ENCODE measurements around the gene ABCA2. TPM values are rescaled to one million over a fixed set of nuclear protein-coding genes. Genes with fewer than 3 reads are reported as not detected.

ABCA2 gene
- total RNA-seq, 1 donor from 2014 or later, result 2.7 TPM

DNA sequence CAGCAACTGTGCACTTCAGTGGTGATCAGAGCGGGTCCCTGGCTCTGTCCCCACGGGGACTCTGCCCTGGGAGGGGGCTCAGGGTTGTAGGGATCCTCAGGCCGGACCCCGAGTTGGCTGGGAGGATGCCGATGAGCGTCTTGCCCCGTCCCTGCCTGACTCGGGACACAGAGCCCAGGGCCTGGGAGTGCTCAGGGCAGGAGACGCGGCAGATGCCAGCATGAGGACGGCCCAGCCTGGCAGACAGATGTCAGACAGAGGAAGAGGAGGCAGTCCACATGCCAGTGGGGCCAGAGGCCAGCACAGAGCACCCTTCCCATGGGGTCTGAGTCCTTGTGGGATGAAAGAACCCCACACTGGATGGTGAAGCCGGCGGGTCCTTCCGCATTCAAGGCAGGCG lies 64.7 kb downstream of the ABCA2 start:
- H3K4me2 ChIP-seq, result no peak overlapping the region
- no peak for TF ChIP-seq EZH2phosphoT487 (IDR thresholded peaks at IDR 0.05)
- TF ChIP-seq, protein P1, sequence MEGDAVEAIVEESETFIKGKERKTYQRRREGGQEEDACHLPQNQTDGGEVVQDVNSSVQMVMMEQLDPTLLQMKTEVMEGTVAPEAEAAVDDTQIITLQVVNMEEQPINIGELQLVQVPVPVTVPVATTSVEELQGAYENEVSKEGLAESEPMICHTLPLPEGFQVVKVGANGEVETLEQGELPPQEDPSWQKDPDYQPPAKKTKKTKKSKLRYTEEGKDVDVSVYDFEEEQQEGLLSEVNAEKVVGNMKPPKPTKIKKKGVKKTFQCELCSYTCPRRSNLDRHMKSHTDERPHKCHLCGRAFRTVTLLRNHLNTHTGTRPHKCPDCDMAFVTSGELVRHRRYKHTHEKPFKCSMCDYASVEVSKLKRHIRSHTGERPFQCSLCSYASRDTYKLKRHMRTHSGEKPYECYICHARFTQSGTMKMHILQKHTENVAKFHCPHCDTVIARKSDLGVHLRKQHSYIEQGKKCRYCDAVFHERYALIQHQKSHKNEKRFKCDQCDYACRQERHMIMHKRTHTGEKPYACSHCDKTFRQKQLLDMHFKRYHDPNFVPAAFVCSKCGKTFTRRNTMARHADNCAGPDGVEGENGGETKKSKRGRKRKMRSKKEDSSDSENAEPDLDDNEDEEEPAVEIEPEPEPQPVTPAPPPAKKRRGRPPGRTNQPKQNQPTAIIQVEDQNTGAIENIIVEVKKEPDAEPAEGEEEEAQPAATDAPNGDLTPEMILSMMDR (IDR thresholded peaks at IDR 0.05), result no peak
- no peak for TF ChIP-seq EZH2 (IDR thresholded peaks at IDR 0.05)

DNA sequence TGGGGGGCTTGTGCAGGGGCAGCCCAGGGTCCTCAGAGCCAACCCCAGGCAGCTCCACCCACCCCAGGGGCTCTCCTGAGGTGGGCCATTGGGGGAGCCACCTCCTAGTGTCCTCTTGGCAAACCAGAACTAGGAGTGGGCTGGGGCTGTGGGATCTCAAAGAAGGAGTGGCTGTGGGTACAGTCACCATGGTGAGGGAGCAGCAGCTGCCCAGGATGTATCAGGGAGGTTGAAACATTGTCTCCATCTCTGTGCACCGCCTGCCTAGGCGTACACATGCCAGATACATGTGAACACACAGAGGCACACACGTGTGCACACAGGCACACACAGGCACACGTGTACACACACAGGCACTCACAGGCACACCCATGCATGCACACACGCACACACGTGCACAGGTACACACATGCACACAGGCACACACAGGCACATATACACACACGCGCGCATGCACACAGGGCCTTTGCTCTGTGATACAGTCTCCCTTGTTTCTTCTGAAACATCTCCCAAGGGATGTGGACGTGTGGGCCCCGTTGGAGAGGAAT lies 65.3 kb downstream of the ABCA2 start:
- H3K9me3 Mint-ChIP-seq, result no peaks in the 10 kb centered on the region
- no peaks in the 10 kb centered on the region for H4K20me1 ChIP-seq (ENCODE audit: low read depth)
- H3K27ac ChIP-seq, result no peak overlapping the region
- H3K36me3 Mint-ChIP-seq, result no peaks in the 10 kb centered on the region
- no peak for DNase-seq (ENCODE audit: low spot score)
- H3K4me1 Mint-ChIP-seq, result peaks cover 19% of the 10 kb centered on the region
- H3K27ac Mint-ChIP-seq, result peak overlapping the region; percentile 81
- H3K79me2 ChIP-seq (ENCODE audit: low read depth), result no peaks in the 10 kb centered on the region
- no peak overlapping the region for H3K4me3 ChIP-seq
- H3K27me3 Mint-ChIP-seq (ENCODE audit: insufficient read depth, low read depth), result peaks cover 5% of the 10 kb centered on the region
- no peak overlapping the region for H3K9ac ChIP-seq
- no peak for TF ChIP-seq EZH2 (IDR thresholded peaks at IDR 0.05)
- TF ChIP-seq, protein P1 (IDR thresholded peaks at IDR 0.05), result no peak
- no peak for TF ChIP-seq EZH2phosphoT487 (IDR thresholded peaks at IDR 0.05)
- H3K4me2 ChIP-seq, result no peak overlapping the region
- H3K36me3 ChIP-seq, result no peaks in the 10 kb centered on the region
- no peak overlapping the region for H2AFZ ChIP-seq (replicated peaks)
- no peaks in the 10 kb centered on the region for H3F3A ChIP-seq (ENCODE audit: low read depth)
- no peaks in the 10 kb centered on the region for H3K9me3 ChIP-seq (ENCODE audit: low read depth)
- peak overlapping the region; percentile 55 for H3K4me3 Mint-ChIP-seq
- peaks cover 6% of the 10 kb centered on the region for H3K4me1 ChIP-seq
- H3K27me3 ChIP-seq, result no peaks in the 10 kb centered on the region

More for the DNA sequence above, 64.7 kb downstream of the ABCA2 start:
- Histone ChIP-seq H4K20me1 (ENCODE audit: low read depth) (no peaks in the 10 kb centered on the region), H3K79me2 (ENCODE audit: low read depth) (no peaks in the 10 kb centered on the region), H3K27me3 (no peaks in the 10 kb centered on the region), H3K27ac (no peak overlapping the region), H3F3A (ENCODE audit: low read depth) (no peaks in the 10 kb centered on the region), H2AFZ (replicated peaks) (no peak overlapping the region), H3K4me3 (no peak overlapping the region), H3K9ac (no peak overlapping the region), H3K9me3 (ENCODE audit: low read depth) (no peaks in the 10 kb centered on the region), H3K4me1 (peaks cover 6% of the 10 kb centered on the region), H3K36me3 (no peaks in the 10 kb centered on the region)
- peaks cover 19% of the 10 kb centered on the region for H3K4me1 Mint-ChIP-seq
- no peak for DNase-seq (ENCODE audit: low spot score)
- H3K4me3 Mint-ChIP-seq, result peak overlapping the region; percentile 55
- H3K9me3 Mint-ChIP-seq, result no peaks in the 10 kb centered on the region
- H3K27ac Mint-ChIP-seq, result peak overlapping the region; percentile 81
- peaks cover 5% of the 10 kb centered on the region for H3K27me3 Mint-ChIP-seq (ENCODE audit: insufficient read depth, low read depth)
- H3K36me3 Mint-ChIP-seq, result no peaks in the 10 kb centered on the region

DNA sequence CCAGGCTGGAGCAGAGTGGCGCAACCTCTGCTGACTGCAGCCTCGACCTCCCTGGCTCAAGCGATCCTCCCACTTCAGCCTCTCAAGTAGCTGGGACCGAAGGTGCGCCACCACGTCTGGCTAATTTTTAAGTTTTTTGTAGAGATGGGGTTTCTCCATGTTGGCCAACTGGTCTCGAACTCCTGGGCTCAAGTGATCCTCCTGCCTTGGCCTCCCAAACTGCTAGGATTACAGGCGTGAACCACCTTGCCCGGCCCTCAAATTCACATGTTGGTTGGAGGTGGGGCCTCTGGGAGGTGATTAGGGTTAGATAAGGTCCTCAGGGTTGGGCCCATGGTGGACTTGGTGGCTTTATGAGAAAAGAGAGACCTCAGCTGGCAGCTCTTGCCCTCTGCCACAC lies 65.9 kb downstream of the ABCA2 start:
- Histone ChIP-seq H3K9ac (no peak overlapping the region), H3K79me2 (ENCODE audit: low read depth) (no peaks in the 10 kb centered on the region), H3K4me1 (peaks cover 6% of the 10 kb centered on the region), H3F3A (ENCODE audit: low read depth) (no peaks in the 10 kb centered on the region), H3K4me3 (no peak overlapping the region), H2AFZ (replicated peaks) (no peak overlapping the region), H3K27me3 (no peaks in the 10 kb centered on the region), H3K9me3 (ENCODE audit: low read depth) (no peaks in the 10 kb centered on the region), H4K20me1 (ENCODE audit: low read depth) (no peaks in the 10 kb centered on the region), H3K36me3 (no peaks in the 10 kb centered on the region), H3K27ac (no peak overlapping the region), H3K4me2 (no peak overlapping the region)
- Mint-ChIP-seq H3K27me3 (ENCODE audit: insufficient read depth, low read depth) (peaks cover 5% of the 10 kb centered on the region), H3K9me3 (no peaks in the 10 kb centered on the region), H3K36me3 (no peaks in the 10 kb centered on the region), H3K27ac (no peak overlapping the region), H3K4me1 (peaks cover 19% of the 10 kb centered on the region), H3K4me3 (no peak overlapping the region)
- TF ChIP-seq EZH2phosphoT487 (IDR thresholded peaks at IDR 0.05), result no peak
- TF ChIP-seq, protein P1 (IDR thresholded peaks at IDR 0.05), result no peak
- no peak for TF ChIP-seq EZH2 (IDR thresholded peaks at IDR 0.05)
- no peak for DNase-seq (ENCODE audit: low spot score)
